Esophagus muscularis mucosa (tissue), 4 donors: ENCODE data around the gene ARHGAP15. TPM values are rescaled to one million over a fixed set of nuclear protein-coding genes. Genes with fewer than 3 reads are reported as not detected.

ENCODE experiments used
- DNase-seq: peaks from one replicate; pipeline ENCODE4 v3.0.0-alpha.2; 2017; ENCODE audit errors: extremely low spot score
- H3K27ac ChIP-seq, 4 donors: fragments of 200-600 bp; sonication (generic); replicated peaks in 1 of 4; 1 replicate in 3 of 4; 2 replicates in 1 of 4; pipeline ENCODE4 v1.5.1; 2016 to 2019; ENCODE audit warnings: mild to moderate bottlenecking in 1 of 4
- H3K27me3 ChIP-seq, 4 donors: fragments of 200-600 bp; sonication (generic); one replicate each; pipeline versions ENCODE4 v1.5.1 to v1.6.0; 2016 to 2019
- H3K36me3 ChIP-seq, 4 donors: fragments of 200-600 bp; sonication (generic); one replicate each; pipeline ENCODE4 v1.5.1; 2016 to 2019
- H3K4me1 ChIP-seq, 4 donors: fragments of 200-600 bp; sonication (generic); one replicate each; pipeline ENCODE4 v1.5.1; 2016 to 2019
- H3K4me3 ChIP-seq, 4 donors: fragments of 200-600 bp; sonication (generic); 1 replicate in 2 of 4; 2 replicates in 2 of 4; pipeline ENCODE4 v1.5.1; 2016 to 2019; ENCODE audit warnings: mild to moderate bottlenecking in 4 of 4, moderate library complexity in 1 of 4
- H3K9me3 ChIP-seq, 4 donors: fragments of 200-600 bp; sonication (generic); 1 replicate in 3 of 4; 2 replicates in 1 of 4; pipeline ENCODE4 v1.5.1; 2016 to 2019
- CTCF ChIP-seq, 3 experiments: fragments of 200-600 bp in 2 of 3; fragments of 450-650 bp in 1 of 3; sonication (generic) in 2 of 3; IDR thresholded peaks; one replicate each; pipeline ENCODE4 v1.5.1; 2017 to 2019; ENCODE audit warnings: antibody characterized with exemption in 3 of 3, mild to moderate bottlenecking in 2 of 3, moderate library complexity in 1 of 3
- EP300 ChIP-seq: sonication (generic); formaldehyde crosslinking; IDR thresholded peaks from one replicate; pipeline ENCODE4 v1.6.1; 2017; ENCODE audit warnings: antibody characterized with exemption
- POLR2A ChIP-seq: fragments of 450-650 bp; IDR thresholded peaks from one replicate; pipeline ENCODE4 v1.6.1; 2017; ENCODE audit warnings: antibody characterized with exemption, moderate library complexity, mild to moderate bottlenecking, low read depth
- POLR2AphosphoS5 ChIP-seq, 2 donors: sonication (generic); formaldehyde crosslinking; IDR thresholded peaks; one replicate each; pipeline ENCODE4 v1.6.1; 2017; ENCODE audit warnings: antibody characterized with exemption in 2 of 2
- WGBS: methylation state at CpG from one replicate; pipeline ENCODE4 v1.1.5; 2018; 5-methylcytosine and 5-hydroxymethylcytosine counted together
- intact Hi-C: fragments of 100-400 bp; cut with DNase I; formaldehyde crosslinking; loops from one replicate; pipeline ENCODE4 v1.15.1; 2023
- total RNA-seq, 4 donors: library from RNA; depleted of rRNA; stranded (reverse); fragments of >200 nt; gene quantifications; one replicate each; pipeline versions ENCODE4 v1.1.0 to v1.2.1, GENCODE V29; 2016

ARHGAP15 gene
- total RNA-seq, 4 donors from 2014 or later = 5.4 to 13.3 (median 7.1) TPM

DNA sequence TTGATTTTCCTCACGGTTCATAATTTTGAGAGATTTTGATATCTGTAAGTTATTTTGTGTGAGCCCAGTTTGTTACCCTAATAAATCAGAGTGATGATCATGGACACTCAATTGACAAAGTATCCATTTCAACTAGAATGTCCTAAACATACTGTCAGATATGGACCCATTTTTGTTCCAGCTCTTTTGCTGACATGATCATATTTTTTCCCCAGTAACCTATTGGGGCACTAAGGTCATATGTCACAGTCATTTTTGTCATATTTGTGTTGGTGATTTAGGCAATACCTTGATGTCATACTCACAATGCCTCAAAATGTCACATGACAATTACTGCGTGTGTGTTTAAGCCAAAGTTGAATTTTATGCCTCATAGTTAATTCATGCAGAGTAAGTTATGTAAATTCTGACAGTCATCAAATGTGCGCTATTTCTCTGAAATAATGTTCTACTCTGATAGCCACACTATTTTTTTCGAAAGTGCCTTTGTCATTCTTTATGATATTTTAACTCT is 218.7 kb downstream of the ARHGAP15 start:
- WGBS = 89% methylated on average over 4 of the region's 4 CpGs
- intact Hi-C loops = no loop called here
- Histone ChIP-seq H3K36me3 (no peaks in the 10 kb centered on the region), H3K9me3 (no peaks in the 10 kb centered on the region), H3K27ac (no peak overlapping the region), H3K4me1 (no peaks in the 10 kb centered on the region), H3K27me3 (no peaks in the 10 kb centered on the region), H3K4me3 (no peak overlapping the region)
- no peak for DNase-seq
- TF ChIP-seq POLR2AphosphoS5 (IDR thresholded peaks at IDR 0.05) (no peak), POLR2A (no peak), CTCF (IDR thresholded peaks at IDR 0.05) (no peak), EP300 (no peak)

GRCh38 chr2:143354050-143354750 is 225.0 kb downstream of the ARHGAP15 start:
- no peaks in the 10 kb centered on the region for H3K9me3 ChIP-seq
- DNase-seq = no peak
- intact Hi-C loops = no loop called here
- H3K27ac ChIP-seq = no peak overlapping the region
- TF ChIP-seq CTCF (IDR thresholded peaks at IDR 0.05) (no peak), POLR2AphosphoS5 (IDR thresholded peaks at IDR 0.05) (no peak), EP300 (no peak), POLR2A (no peak)
- 88% methylated on average over 13 of the region's 13 CpGs for WGBS
- H3K27me3 ChIP-seq = no peaks in the 10 kb centered on the region
- H3K4me1 ChIP-seq = no peaks in the 10 kb centered on the region
- H3K4me3 ChIP-seq = no peak overlapping the region
- no peaks in the 10 kb centered on the region for H3K36me3 ChIP-seq

DNA sequence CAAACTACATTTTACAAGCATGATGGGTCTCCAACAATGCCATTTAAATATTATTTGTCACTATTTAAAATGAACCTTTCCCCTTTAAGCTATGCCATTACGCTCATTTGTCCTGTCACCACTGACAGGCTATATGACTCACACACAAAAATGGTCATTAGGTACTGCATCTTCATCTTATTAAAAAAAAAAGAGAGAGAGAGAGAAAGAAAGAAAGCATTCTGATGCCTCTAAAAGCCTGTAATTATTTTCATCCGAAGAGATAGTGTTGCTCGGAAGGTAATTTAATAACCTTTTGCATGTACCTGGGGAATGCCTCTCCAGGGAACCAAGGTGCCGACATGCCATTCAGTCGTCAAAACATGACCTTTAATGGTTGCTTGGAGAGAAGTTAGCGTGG is 226.7 kb downstream of the ARHGAP15 start:
- WGBS = 82% methylated on average over 6 of the region's 6 CpGs
- no peak overlapping the region for H3K27ac ChIP-seq
- H3K9me3 ChIP-seq = no peaks in the 10 kb centered on the region
- no peaks in the 10 kb centered on the region for H3K36me3 ChIP-seq
- intact Hi-C loops = no loop called here
- no peak for DNase-seq
- no peak overlapping the region for H3K4me3 ChIP-seq
- no peaks in the 10 kb centered on the region for H3K4me1 ChIP-seq
- no peak for TF ChIP-seq POLR2AphosphoS5 (IDR thresholded peaks at IDR 0.05)
- TF ChIP-seq CTCF (IDR thresholded peaks at IDR 0.05) = no peak
- no peak for TF ChIP-seq POLR2A
- no peak for TF ChIP-seq EP300
- H3K27me3 ChIP-seq = no peaks in the 10 kb centered on the region

GRCh38 chr2:143356336-143356735 is 227.1 kb downstream of the ARHGAP15 start:
- Histone ChIP-seq H3K27me3 (no peaks in the 10 kb centered on the region), H3K4me3 (no peak overlapping the region), H3K36me3 (no peaks in the 10 kb centered on the region), H3K9me3 (no peaks in the 10 kb centered on the region), H3K4me1 (no peaks in the 10 kb centered on the region), H3K27ac (no peak overlapping the region)
- intact Hi-C loops = no loop called here
- WGBS = 70% methylated on average over 3 of the region's 3 CpGs
- no peak for DNase-seq
- TF ChIP-seq POLR2AphosphoS5 (IDR thresholded peaks at IDR 0.05) (no peak), POLR2A (no peak), EP300 (no peak), CTCF (IDR thresholded peaks at IDR 0.05) (no peak)
